Ecto neural progenitor cell (in vitro differentiated cells): ENCODE results near the gene WNT2.
"Not testable (repeated sequence)": the region's sequence is repeated elsewhere in the genome, so short reads cannot be mapped to it uniquely, and the experiment has no call there.

Experiments
- DNase-seq: peaks from one replicate; pipeline ENCODE4 v3.0.0-alpha.2; 2018; ENCODE audit warnings: low spot score

The WNT2 gene

DNA sequence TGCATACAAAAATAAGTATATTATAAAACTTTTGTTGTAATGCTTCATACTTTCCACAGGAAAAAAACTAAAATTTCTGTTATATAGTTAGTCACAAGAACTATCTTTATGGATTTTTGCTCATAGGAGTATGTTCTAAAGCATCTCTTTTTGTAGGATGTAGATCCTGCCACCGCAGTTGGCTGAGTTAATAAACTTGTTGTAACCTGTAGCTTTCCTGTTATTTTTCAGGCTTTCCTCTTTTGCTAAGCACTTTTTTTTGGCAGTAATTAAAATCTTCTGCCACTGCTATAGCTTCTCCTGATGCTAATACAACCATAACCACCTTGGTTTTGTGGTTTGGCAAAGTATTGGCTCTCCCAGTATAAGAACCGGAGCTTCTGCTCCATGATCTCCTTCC lies 60.3 kb downstream of the WNT2 start:
- no peak for DNase-seq

DNA sequence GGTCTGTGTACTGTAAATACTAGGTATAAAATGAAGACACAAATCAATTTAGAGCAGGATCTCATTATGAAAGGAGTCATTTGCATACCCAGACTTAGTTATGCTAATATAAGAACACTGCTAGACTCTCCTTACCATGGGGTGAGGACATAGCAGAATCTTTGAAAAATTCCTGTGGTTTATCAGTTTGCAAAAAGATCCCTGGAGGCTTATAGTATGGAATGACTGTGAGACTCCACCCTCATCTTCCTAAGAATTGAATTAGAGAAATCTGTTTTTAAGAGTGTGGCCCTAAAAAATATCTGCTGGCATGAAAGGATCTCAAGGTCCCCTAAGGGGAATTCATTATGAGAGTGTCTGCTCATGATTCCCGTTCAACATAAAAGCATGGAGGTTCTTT lies 63.2 kb downstream of the WNT2 start:
- DNase-seq = no peak

DNA sequence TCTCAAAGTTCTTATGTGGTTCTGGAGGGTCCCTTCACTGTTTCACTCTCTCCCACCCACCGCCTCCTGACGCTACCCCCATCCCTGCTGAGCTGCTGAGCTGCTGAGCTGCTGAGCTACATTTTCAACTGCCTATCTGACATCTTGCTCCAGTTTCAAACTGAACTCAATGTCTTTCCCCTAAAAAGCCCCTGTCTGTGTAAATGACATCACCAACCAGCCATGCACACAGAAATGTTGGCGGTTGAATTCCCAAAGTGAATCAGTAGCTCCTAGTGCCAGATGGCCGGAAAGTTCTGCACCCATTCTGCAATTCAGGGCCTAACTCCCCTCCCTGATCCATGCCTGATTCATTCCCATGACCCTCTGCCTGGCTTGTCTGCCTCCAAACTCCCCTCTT lies 71.2 kb downstream of the WNT2 start:
- DNase-seq = no peak

DNA sequence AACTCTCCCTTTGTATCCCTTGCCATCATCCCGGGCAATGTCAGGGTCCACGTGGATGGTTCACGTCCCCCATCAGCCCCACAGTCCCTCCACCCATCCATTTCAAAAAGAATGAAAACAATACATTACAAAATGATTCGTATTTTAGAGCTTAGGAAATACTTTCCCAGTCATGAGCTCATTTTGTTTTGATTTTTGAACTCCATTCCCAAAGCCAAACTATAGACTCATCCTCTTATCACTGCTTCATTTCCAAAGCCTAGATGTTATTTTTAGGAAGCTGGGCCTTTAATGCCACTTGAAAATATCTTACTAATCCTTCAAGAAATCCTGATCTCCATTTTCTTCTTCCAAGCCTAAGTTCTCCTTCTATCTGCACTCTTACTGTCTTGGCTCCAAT lies 72.1 kb downstream of the WNT2 start:
- DNase-seq = no peak

DNA sequence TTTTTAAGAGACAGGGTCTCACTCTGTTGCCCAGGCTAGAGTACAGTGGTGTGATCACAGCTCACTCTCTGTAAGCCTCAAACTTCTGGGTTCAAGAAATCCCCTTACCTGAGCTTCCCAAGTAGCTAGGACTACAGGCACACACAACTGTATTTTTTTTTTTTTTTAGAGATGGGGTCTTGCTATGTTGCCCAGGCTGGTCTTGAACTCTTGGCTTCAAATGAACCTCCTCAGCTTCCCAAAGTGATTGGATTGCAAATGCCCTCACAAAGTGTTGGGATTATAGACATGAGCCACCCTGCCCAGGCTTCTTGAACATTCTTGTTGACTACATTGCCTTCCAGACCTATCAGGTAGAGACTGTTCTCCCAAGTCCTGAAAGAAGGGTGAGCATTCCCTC lies 72.6 kb downstream of the WNT2 start:
- DNase-seq = no peak

DNA sequence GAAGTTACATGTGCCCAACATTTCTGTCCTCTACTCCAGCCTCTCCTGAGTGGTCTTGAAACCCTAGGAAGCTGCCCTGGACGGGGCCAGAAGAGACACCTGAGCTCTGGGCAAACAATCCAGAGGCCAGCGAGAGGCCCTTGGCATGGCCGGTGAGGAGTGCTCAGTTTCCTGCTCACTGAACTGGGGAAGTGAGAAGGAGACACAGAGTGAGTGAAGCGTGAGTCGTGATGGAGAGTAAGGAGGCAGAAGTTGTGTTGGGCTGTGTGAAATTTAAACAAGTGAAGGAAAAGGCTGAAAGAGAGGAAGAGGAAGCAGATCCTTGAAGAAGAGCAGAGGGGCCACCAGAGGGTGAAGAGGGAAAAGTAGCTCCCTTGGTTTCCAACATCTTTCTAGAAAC lies 73.2 kb downstream of the WNT2 start:
- no peak for DNase-seq

DNA sequence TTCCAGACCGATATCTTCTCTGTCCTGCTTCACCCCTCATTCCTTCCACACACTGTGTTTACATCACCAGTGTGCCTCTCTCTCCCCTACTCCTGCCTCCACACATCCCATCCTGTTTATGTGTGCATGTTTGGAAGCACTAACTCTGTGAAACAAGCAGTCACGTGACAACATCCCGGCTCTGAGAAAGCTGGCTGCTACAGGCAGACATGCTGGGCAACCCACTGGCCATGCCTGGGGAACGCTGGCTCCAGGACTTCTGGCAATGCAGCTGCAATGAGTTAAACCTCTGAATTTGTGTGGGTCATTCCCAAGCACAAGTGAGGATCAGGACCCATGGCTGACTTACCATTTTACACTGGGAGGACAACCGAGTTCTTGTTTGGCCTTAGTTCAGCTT lies 74.0 kb downstream of the WNT2 start:
- no peak for DNase-seq

DNA sequence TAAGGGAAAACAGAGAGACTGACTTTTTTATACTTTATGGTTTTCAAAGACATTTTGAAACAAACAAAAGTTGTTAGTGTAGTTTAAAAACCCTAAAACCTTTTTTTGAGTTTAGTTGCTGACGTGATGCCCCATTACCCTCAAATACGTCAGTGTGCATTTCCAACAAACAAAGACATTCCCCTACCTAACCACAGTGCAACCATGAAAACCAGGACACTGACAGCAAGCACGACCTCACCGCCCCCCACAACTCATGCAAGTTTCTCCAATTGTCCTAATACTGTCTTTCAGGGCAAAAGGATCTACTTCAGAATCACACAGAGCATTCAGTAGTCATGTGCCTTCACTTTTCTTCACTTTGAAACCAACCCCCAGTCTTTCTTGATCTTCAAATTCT lies 75.0 kb downstream of the WNT2 start:
- no peak for DNase-seq

DNA sequence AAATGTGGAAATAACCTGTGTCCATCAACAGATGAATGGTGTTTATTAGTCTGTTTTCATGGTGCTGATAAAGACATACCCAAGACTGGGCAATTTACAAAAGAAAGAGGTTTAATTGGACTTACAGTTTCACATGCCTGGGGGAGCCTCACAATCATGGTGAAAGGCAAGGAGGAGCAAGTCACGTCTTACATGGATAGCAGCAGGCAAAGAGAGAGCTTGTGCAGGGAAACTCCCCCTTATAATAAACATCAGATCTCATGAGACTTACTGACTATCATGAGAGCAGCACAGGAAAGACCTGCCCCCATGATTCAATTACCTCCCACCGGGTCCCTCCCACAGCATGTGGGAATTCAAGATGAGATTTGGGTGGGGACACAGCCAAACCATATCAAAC lies 77.2 kb downstream of the WNT2 start:
- DNase-seq = not testable (repeated sequence)

DNA sequence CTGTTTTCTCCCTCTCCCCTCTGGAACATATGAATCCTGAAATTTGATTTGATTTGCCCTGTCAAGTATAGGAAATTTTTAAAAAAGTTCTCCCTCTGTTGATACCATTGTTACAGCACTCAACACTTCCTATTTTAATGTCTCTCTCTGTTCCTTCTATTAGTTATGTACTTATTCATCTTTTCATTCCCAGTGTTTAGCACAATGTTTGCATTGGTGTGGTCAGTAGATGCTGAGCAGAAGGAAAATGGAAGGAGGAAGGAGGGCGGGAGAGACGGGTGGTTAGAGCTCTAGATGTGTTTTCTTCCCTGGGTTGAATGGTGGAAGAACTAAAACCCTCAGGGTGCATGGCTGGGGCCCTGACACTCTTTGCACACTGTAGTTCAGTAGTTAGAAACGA lies 79.5 kb downstream of the WNT2 start:
- DNase-seq = no peak

DNA sequence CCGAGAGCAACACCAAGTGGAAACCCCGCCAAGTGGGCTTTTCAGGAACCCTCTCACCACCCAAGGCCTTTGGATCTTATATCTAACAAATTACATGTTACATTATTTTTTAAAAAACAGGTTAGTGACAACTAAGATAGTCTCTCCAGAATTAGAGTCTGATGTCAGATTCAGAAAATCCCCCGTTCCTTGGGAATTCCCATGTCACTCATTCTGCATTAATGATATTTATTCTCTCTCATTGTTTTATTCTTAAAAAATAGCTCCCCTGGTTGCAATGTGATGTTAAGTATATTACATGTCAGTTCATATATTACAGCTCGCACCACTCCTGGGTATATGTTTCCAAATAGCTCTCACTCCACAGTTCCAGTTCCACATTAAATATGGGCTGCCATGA lies 81.8 kb downstream of the WNT2 start:
- DNase-seq = no peak

DNA sequence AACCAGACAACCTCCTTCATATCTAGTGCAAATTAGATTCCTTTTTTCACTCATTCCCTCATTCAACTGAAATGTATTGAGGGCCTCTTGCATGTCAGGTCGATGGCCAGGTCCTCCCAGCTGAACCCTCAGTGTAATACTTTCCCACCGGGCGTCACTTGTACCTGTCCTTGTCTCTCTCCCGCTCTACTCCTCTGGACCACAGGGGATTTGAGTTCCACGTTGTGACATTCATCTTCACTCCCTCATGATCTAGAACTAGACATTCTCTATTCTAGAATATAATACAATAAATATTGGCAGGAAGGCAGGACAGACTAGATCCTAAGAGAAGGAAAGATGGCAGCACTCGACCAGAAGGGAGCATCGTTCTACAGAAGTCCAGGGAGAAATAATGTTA lies 83.9 kb downstream of the WNT2 start:
- DNase-seq = no peak

DNA sequence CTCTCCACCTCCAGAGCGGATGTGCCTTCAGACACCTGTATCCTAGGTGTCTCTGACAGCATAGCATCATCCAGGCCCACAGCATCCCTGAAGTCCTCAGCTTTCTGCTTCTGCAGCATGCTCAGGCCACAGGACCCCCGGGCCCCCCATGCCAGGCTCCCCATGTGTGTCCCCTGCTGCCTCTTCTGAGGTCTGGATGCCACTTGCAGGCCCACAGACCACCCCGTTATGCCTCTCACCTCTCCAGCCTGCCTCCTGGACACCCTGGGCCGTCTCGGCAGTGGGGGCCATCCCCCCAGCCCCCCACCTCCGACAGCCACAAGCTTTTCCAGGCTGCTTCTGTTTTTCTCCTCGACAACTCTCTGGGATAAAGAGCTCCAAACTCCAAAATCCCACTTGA lies 84.4 kb downstream of the WNT2 start:
- no peak for DNase-seq

DNA sequence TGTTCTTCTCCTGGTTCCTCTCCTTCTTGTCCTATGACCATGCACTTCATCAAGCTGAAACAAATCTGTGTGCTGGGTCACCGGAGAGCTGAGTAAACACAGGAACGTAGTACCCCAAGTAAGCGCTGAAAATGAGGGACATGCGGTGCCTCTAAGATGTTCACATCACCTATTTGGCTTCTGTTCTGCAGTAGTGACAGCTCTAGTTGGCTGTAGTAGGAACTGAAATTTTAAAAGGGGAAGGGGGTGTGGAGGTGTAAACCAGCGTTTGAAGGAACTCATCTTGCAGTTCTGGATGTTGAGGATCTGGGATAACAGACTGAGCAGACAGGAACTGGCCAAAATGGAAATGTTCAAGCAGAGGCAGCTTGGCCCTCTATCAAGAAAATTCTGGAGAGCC lies 85.2 kb downstream of the WNT2 start:
- DNase-seq = no peak

DNA sequence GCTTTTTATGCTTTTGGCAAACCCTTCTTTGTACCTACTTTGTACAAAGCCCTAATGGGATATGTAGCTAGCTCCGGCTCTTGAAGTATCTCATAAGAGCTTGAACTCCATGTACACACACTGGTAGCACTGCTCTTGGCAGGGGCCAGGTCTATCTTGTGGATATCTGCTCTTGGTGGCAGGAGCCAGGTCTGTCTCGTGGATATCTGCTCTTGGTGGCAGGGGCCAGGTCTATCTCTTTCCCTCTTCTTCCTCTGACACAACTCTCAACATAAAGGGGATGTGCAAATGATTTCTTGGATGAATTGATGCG lies 91.9 kb downstream of the WNT2 start:
- no peak for DNase-seq

DNA sequence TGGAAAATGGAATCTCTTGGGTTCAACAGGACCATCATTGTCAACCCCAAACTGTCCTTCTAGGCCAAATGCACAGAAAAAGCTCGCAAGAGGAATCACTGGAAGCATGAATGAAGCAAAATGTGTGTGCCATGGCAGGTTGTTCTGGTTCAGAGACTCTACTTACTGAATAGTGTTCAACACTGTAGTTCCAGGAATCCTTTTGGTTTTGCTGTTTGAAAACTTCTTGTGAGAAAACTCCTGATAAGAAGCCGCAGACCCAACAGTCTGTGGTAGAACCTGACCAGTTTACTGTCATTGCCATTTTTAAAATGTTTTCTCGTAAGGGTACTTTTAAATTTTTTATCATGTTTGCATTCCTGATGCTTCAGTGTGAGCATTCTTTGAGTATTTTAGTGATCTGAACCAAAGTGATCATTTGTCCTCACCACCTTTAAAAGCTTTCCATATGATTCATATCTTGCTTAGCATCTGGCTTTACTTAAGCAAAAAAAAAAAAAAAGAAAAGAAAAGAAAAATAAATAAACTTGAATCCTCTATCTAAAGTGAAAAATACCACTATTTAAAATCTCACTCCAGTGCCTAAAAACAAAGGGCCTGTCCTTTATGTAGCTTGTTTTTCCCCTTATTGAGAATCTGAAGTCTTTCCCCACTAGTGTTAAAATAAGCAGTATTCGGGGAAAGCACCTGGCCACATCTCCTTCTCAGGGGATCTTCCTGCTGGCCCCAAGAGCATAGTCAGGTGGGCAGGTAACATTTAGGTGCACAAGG lies 92.4 kb downstream of the WNT2 start:
- DNase-seq = no peak

DNA sequence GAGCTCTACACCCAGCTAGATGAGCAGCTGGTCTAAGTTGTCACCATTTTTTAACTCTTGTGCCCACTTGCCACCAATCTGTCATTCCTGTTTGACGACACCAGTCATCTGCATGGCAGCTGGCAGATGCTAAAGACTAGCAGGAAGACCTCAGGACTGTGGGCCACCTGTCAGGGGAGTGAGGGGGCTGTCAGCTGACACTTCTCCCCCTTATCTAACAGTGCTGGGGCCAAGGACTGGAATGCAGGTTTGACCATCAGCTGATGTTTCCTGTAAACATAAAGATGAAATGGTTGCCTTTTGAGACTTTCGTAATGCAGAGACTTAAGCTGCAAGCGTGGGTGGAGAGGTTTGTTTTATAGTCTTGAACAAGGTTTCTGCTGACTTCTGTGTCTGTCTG lies 93.5 kb downstream of the WNT2 start:
- DNase-seq = no peak

DNA sequence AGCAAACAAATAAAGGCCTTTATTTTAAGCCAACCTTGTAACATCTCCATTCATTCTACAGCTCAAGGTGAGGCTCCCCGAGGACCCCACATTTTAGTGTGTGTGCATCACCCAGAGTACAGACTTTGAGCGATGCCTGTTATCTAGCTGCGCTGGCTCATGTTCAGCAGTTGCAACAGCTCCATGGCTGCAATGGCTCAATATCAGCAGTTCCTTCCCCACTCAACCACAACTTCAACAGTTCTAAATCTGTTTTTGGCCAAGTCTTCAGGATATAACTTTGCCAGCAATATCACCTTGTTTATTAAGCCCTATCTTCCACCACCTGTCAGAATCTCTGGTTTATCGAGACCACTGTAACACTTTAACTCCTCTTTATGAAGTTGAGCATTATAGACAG lies 95.8 kb downstream of the WNT2 start:
- DNase-seq = no peak

DNA sequence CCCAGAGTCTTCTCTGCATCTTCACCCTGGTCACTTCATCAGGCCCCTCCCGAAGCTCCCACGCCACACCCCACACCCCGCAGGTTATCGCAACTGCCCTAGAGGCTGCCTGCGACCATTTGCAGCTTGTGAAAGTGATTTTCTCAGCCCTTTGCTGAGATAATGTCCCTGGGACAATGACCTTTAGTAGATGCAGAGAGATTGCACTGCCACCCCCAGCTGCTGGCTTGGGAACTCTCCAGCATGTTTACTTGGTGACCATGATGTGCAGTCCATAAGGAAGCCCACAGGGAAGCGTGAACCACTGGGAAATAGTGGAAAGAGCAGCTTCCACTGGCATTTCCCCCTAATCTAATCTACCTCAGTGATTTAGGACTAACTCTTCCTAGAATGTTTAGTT lies 97.3 kb downstream of the WNT2 start:
- DNase-seq = no peak
